ENCODE data around the gene TRAM2.
"Not testable (repeated sequence)": the region's sequence is repeated elsewhere in the genome, so short reads cannot be mapped to it uniquely, and the experiment has no call there.

The TRAM2 gene

GRCh38 chr6:52475307-52475706, 101.6 kb downstream of the TRAM2 start:
- Mint-ChIP-seq H3K27ac (no peak overlapping the region), H3K9me3 (no peaks in the 10 kb centered on the region), H3K36me3 (ENCODE audit: low read depth) (no peaks in the 10 kb centered on the region)

GRCh38 chr6:52474173-52474572, 102.7 kb downstream of the TRAM2 start:
- Mint-ChIP-seq H3K36me3 (ENCODE audit: low read depth) (no peaks in the 10 kb centered on the region), H3K9me3 (no peaks in the 10 kb centered on the region), H3K4me1 (no peaks in the 10 kb centered on the region), H3K4me3 (no peak overlapping the region), H3K27ac (no peak overlapping the region), H3K27me3 (no peaks in the 10 kb centered on the region)
- ATAC-seq (no peak), DNase-seq (no peak)

More at GRCh38 chr6:52475307-52475706, 101.6 kb downstream of the TRAM2 start:
- Mint-ChIP-seq H3K4me1 (no peaks in the 10 kb centered on the region), H3K27me3 (no peaks in the 10 kb centered on the region), H3K4me3 (no peak overlapping the region)
- no peak for DNase-seq
- ATAC-seq: no peak

- not testable (repeated sequence) for H3K27me3 Mint-ChIP-seq; H3K9me3 Mint-ChIP-seq; H3K4me1 Mint-ChIP-seq; H3K27ac Mint-ChIP-seq; H3K36me3 Mint-ChIP-seq (ENCODE audit: low read depth); H3K4me3 Mint-ChIP-seq; DNase-seq; ATAC-seq
These were observed 115.7 kb downstream of the TRAM2 start for GRCh38 chr6:52461194-52461593.

DNA sequence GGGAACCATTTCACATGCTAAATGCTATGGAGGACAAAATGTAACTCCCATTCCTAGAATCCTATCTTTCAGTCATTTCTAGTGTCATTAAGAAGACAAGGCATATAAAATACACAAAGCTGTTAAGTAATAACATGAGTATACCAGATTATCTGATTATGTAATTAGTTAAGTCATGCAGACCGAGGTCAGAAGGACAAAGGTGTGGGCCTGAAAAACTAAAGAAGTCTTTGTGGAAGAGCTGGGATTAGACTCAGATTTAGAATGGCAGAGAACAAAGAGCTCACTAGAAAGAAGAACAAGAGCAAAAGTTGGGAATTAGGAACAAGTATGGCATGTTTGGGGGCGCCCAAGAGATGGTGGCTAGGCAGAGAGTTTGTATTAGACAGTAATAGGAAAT, 119.8 kb downstream of the TRAM2 start:
- no peak overlapping the region for H3K27ac Mint-ChIP-seq
- no peaks in the 10 kb centered on the region for H3K4me1 Mint-ChIP-seq
- H3K27me3 Mint-ChIP-seq: no peaks in the 10 kb centered on the region
- H3K9me3 Mint-ChIP-seq: peaks cover 4% of the 10 kb centered on the region
- H3K36me3 Mint-ChIP-seq (ENCODE audit: low read depth): peaks cover 1% of the 10 kb centered on the region
- ATAC-seq: no peak
- no peak overlapping the region for H3K4me3 Mint-ChIP-seq
- no peak for DNase-seq

GRCh38 chr6:52454556-52454955, 122.3 kb downstream of the TRAM2 start:
- no peak overlapping the region for H3K27ac Mint-ChIP-seq
- DNase-seq (no peak), ATAC-seq (no peak)
- H3K4me1 Mint-ChIP-seq: no peaks in the 10 kb centered on the region
- peaks cover 14% of the 10 kb centered on the region for H3K36me3 Mint-ChIP-seq (ENCODE audit: low read depth)
- no peaks in the 10 kb centered on the region for H3K27me3 Mint-ChIP-seq
- H3K4me3 Mint-ChIP-seq: no peak overlapping the region
- H3K9me3 Mint-ChIP-seq: peaks cover 20% of the 10 kb centered on the region
